Stimulated activated CD4-positive, alpha-beta T cell treated with anti-CD3 and anti-CD28 coated beads, Interleukin-4, amount 100 ng/mL, for 1 hour (primary cell): ENCODE results near the gene RTEL1.

Experiments used
- DNase-seq: peaks from one replicate; pipeline ENCODE4 v3.0.0-alpha.2; 2020

RTEL1 gene

GRCh38 chr20:63690003-63690897, 32.1 kb downstream of the RTEL1 start:
- no peak for DNase-seq

GRCh38 chr20:63690898-63691710, 33.0 kb downstream of the RTEL1 start:
- DNase-seq: no peak

- no peak for DNase-seq
These were observed 33.8 kb downstream of the RTEL1 start for GRCh38 chr20:63691711-63692435.

GRCh38 chr20:63692436-63693082, 34.4 kb downstream of the RTEL1 start:
- no peak for DNase-seq

- no peak for DNase-seq
These were observed 35.1 kb downstream of the RTEL1 start for GRCh38 chr20:63693083-63693732.

GRCh38 chr20:63693733-63694583, 35.8 kb downstream of the RTEL1 start:
- no peak for DNase-seq

- no peak for DNase-seq
These were observed 36.7 kb downstream of the RTEL1 start for GRCh38 chr20:63694584-63695423.

GRCh38 chr20:63695424-63696305, 37.6 kb downstream of the RTEL1 start:
- DNase-seq: no peak

- DNase-seq: no peak
These were observed 38.2 kb downstream of the RTEL1 start for GRCh38 chr20:63696306-63696627.

- peak; percentile 36 for DNase-seq
These were observed 38.7 kb downstream of the RTEL1 start, which contains the start of gene TNFRSF6B for GRCh38 chr20:63696628-63697356. TSS of gene TNFRSF6B (plus strand) at chr20:63696652. CDS start at chr20:63696768, 116 bp downstream.

GRCh38 chr20:63697357-63697867, 39.3 kb downstream of the RTEL1 start:
- DNase-seq: no peak

- DNase-seq: no peak
These were observed 39.9 kb downstream of the RTEL1 start for GRCh38 chr20:63697868-63698545.

- peak; percentile 64 for DNase-seq
These were observed 40.8 kb downstream of the RTEL1 start for GRCh38 chr20:63698739-63699465.

GRCh38 chr20:63699466-63700198, 41.5 kb downstream of the RTEL1 start:
- no peak for DNase-seq

GRCh38 chr20:63700199-63701050, 42.3 kb downstream of the RTEL1 start:
- DNase-seq: no peak
